K562 (cell line): ENCODE data around the gene SPNS2. TPM values are rescaled to one million over a fixed set of nuclear protein-coding genes. Genes with fewer than 3 reads are reported as not detected.

Experiments used
- ATAC-seq: fragments of 200-7000 bp; cut with Tn5 transposase; 3 replicates; pipeline ENCODE4 v1.9.1; 2020; ENCODE audit warnings: moderate library complexity
- BruUV-seq: library from RNA; stranded (reverse); fragments of 400-500 nt; replicated peaks from 2 replicates; lab custom pipeline; 2021; lab: Mats Ljungman, UMichigan
- CTCF ChIA-PET: fragments of 300-600 bp; formaldehyde crosslinking; extraction: SDS; loops from one replicate; lab custom pipeline; 2021; ENCODE audit warnings: low intra/inter-chr PET ratio; lab: Yijun Ruan, JAX
- POLR2A ChIA-PET: fragments of 300-600, 350-650 bp; sonication (Branson Sonifier 250); formaldehyde crosslinking; extraction: SDS; loops from one replicate; lab custom pipeline; 2021; ENCODE audit warnings: antibody characterized with exemption, inconsistent platforms; lab: Yijun Ruan, JAX
- DNase-seq, 4 experiments: peaks; one replicate each; pipeline versions ENCODE4 v3.0.0 to v3.0.0-alpha.2; 2011 to 2018; ENCODE audit warnings: low spot score in 3 of 4, mixed read lengths in 3 of 4; ENCODE audit errors: extremely low read depth in 1 of 4
- FAIRE-seq: peaks from 2 replicates; lab custom pipeline; 2011; peaks lifted over from hg19 to GRCh38; lab: Jason Lieb, UNC
- H2AFZ ChIP-seq: 2 replicates; pipeline ENCODE4 v1.6.0; 2011; ENCODE audit warnings: low read depth, low read length, control low read depth, inconsistent platforms
- H3K27ac ChIP-seq: fragments of 200-600 bp; 3 replicates; pipeline ENCODE4 v1.8.0; 2011; ENCODE audit warnings: low read depth, mild to moderate bottlenecking, control low read depth, inconsistent platforms, low read length, moderate library complexity, mixed read lengths; ENCODE audit errors: extremely low read depth
- H3K27me3 ChIP-seq, 2 experiments: fragments of 300-600 bp in 1 of 2; 2 replicates in 1 of 2; 3 replicates in 1 of 2; pipeline versions ENCODE4 v1.6.0 to v1.8.0; 2011; ENCODE audit warnings: inconsistent platforms in 2 of 2, low read length in 2 of 2, mild to moderate bottlenecking in 1 of 2, mixed read lengths in 1 of 2, moderate library complexity in 1 of 2; ENCODE audit not compliant: control insufficient read depth in 2 of 2, insufficient read depth in 2 of 2
- H3K36me3 ChIP-seq: fragments of 300-600 bp; 3 replicates; pipeline ENCODE4 v1.8.0; 2011; ENCODE audit warnings: mild to moderate bottlenecking, low read length, inconsistent platforms; ENCODE audit not compliant: control insufficient read depth, insufficient read depth
- H3K4me1 ChIP-seq, 2 experiments: fragments of 200-600 bp in 1 of 2; replicated peaks in 1 of 2; 2 replicates in 1 of 2; 3 replicates in 1 of 2; pipeline versions ENCODE4 v1.5.1 to v1.8.0; 2011; ENCODE audit warnings: inconsistent platforms in 2 of 2, low read length in 2 of 2, mild to moderate bottlenecking in 1 of 2, mixed read lengths in 1 of 2, moderate library complexity in 1 of 2; ENCODE audit not compliant: control insufficient read depth in 2 of 2, insufficient read depth in 2 of 2
- H3K4me2 ChIP-seq: 2 replicates; pipeline ENCODE4 v1.6.1; 2011; ENCODE audit warnings: low read length, control low read depth, inconsistent platforms, mixed read lengths; ENCODE audit not compliant: insufficient read depth
- H3K4me3 ChIP-seq: fragments of 200-600 bp; sonication (generic), shearing (Covaris generic); 2 replicates; pipeline ENCODE4 v1.5.1; 2016; ENCODE audit warnings: control low read depth, inconsistent platforms
- H3K79me2 ChIP-seq: fragments of 200-600 bp; 3 replicates; pipeline ENCODE4 v1.8.0; 2011; ENCODE audit warnings: low read length, inconsistent platforms; ENCODE audit not compliant: control insufficient read depth, insufficient read depth
- H3K9ac ChIP-seq, 2 experiments: 2 replicates each; pipeline versions ENCODE4 v1.6.0 to v1.6.1; 2011; ENCODE audit warnings: low read depth in 2 of 2, low read length in 2 of 2, control low read depth in 1 of 2, inconsistent platforms in 1 of 2, mild to moderate bottlenecking in 1 of 2, mixed read lengths in 1 of 2; ENCODE audit not compliant: insufficient read depth in 1 of 2
- H3K9me1 ChIP-seq: one replicate; pipeline ENCODE4 v1.6.0; 2011; ENCODE audit warnings: inconsistent platforms, mild to moderate bottlenecking, low read length, moderate library complexity; ENCODE audit not compliant: control insufficient read depth, insufficient read depth
- H3K9me3 ChIP-seq: replicated peaks from 2 replicates; pipeline ENCODE4 v1.5.1; 2011; ENCODE audit warnings: low read depth, low read length, inconsistent platforms; ENCODE audit not compliant: control insufficient read depth, insufficient read depth
- H4K20me1 ChIP-seq: replicated peaks from 2 replicates; pipeline ENCODE4 v1.6.1; 2011; ENCODE audit warnings: low read length, inconsistent platforms, mixed read lengths; ENCODE audit not compliant: control insufficient read depth, insufficient read depth
- JUNB ChIP-seq: fragments of 450-650 bp; formaldehyde crosslinking; conservative IDR thresholded peaks from 2 replicates; pipeline ENCODE4 v1.4.0; 2020; ENCODE audit warnings: mild to moderate bottlenecking
- NUFIP1 ChIP-seq: fragments of 450-650 bp; IDR thresholded peaks from 2 replicates; pipeline ENCODE4 v1.6.1; 2018; ENCODE audit not compliant: partially characterized antibody
- POLR2A ChIP-seq: fragments of 450-650 bp; conservative IDR thresholded peaks from 2 replicates; pipeline ENCODE4 v1.6.1; 2016
- SMAD4 ChIP-seq: fragments of 250-450 bp; sonication (Bioruptor Pico); conservative IDR thresholded peaks from 2 replicates; pipeline ENCODE4 v1.8.0; 2021; ENCODE audit warnings: inconsistent platforms, mild to moderate bottlenecking, moderate library complexity
- SMARCA4 ChIP-seq: fragments of 450-650 bp; IDR thresholded peaks from 2 replicates; pipeline ENCODE4 v1.6.1; 2016
- SRSF9 ChIP-seq: fragments of 200-400 bp; formaldehyde crosslinking; IDR thresholded peaks from 2 replicates; pipeline ENCODE4 v1.6.1; 2017; ENCODE audit warnings: low read depth, low read length, borderline replicate concordance
- STAG1 ChIP-seq: sonication (generic); formaldehyde crosslinking; IDR thresholded peaks from 2 replicates; pipeline ENCODE4 v1.5.0; 2020; ENCODE audit warnings: missing genetic modification reagents, borderline replicate concordance
- TEAD1 ChIP-seq, 2 experiments: fragments of 450-650 bp in 1 of 2; sonication (generic) in 1 of 2; formaldehyde crosslinking; IDR thresholded peaks; 2 replicates each; pipeline versions ENCODE4 v1.4.0 to v1.8.0; 2020 to 2022; ENCODE audit warnings: mild to moderate bottlenecking in 2 of 2, missing genetic modification reagents in 1 of 2
- TOE1 ChIP-seq, 2 experiments: fragments of 450-650 bp in 1 of 2; sonication (generic) in 1 of 2; formaldehyde crosslinking in 1 of 2; IDR thresholded peaks; 2 replicates each; pipeline versions ENCODE4 v1.7.1 to v1.8.0; 2016 to 2022; ENCODE audit warnings: borderline replicate concordance in 2 of 2, mild to moderate bottlenecking in 2 of 2, antibody characterized with exemption in 1 of 2, inconsistent platforms in 1 of 2, low read depth in 1 of 2, missing genetic modification reagents in 1 of 2, moderate library complexity in 1 of 2
- WGBS: fragments of 100-300 bp; shearing (Covaris generic); methylation state at CpG from one replicate; pipeline ENCODE4 v1.1.6; 2016; ENCODE audit warnings: low coverage, mixed read lengths; ENCODE audit not compliant: insufficient coverage; ENCODE audit errors: missing lambda C conversion rate; 5-methylcytosine and 5-hydroxymethylcytosine counted together
- in situ Hi-C: fragments of 300-500 bp; cut with MboI; formaldehyde crosslinking; loops from 4 replicates; pipeline ENCODE4 v1.15.0; 2018; ENCODE audit warnings: inconsistent platforms, mixed read lengths
- intact Hi-C: fragments of 100-400 bp; cut with micrococcal nuclease; formaldehyde crosslinking; loops from 2 replicates; pipeline ENCODE4 v1.14.2; 2022
- polyA plus RNA-seq, 8 experiments: library from polyadenylated mRNA; depleted of rRNA in 4 of 8; stranded (reverse) in 5 of 8; unstranded in 3 of 8; fragments of >200 nt; fragmentation: Nextera tagmentation in 2 of 8; fragmentation: Illumina TruSeq in 1 of 8; extraction: Ambion mirVana in 2 of 8; extraction: Trizol in 1 of 8; gene quantifications; 2 replicates each; pipeline versions ENCODE4 v1.2.1 to v1.2.3, GENCODE V29; 2011 to 2014; ENCODE audit warnings: inconsistent platforms in 1 of 8, missing spikeins in 1 of 8
- total RNA-seq, 7 experiments: library from RNA; depleted of rRNA in 6 of 7; stranded (reverse); fragments of >200 nt in 6 of 7; fragmentation: Illumina TruSeq in 2 of 7; extraction: Trizol in 2 of 7; gene quantifications; 2 replicates each; pipeline versions ENCODE4 v1.2.1 to v1.2.3, GENCODE V29; 2011 to 2021; ENCODE audit warnings: low replicate concordance in 1 of 7
- TF ChIP-seq, protein P1 (sequence below): fragments of 250-450 bp; sonication (Bioruptor Pico); IDR thresholded peaks from 2 replicates; pipeline ENCODE4 v1.8.0; 2021; ENCODE audit warnings: moderate library complexity, mild to moderate bottlenecking, inconsistent platforms

The SPNS2 gene
- total and polyA plus RNA-seq, 9 of the 15 experiments (the other 6 are each of a cell fraction or from before 2014, with no cell fraction given), result 0.06 TPM; not detected in 8

DNA sequence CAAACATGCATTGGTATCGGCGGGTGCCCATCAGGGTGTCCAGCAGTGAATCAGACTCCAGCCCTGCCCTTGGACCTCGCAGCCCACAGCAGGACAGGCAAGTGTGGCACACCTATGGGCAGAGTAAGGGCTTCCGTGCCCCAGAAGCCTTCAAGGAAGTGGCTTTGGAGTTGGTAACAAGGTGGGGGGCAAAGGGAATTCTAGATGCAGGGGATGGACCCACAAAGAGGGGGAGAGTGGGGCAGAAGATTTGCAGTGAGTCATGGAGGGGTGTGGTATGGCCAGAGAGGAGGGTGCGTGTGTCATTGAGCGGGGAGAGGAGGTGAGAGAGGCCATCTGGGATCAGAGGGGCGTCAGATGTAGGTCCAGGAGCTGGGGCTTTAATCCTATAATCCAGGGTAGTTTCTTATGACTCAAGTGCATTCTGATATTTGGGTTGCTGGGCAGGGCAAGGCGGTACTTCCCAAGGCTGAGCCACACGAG, 8.5 kb upstream of the SPNS2 start:
- Histone ChIP-seq H4K20me1 (peaks cover 5% of the 10 kb centered on the region), H3K9me1 (no peaks in the 10 kb centered on the region), H3K9me3 (no peaks in the 10 kb centered on the region), H3K36me3 (no peaks in the 10 kb centered on the region), H3K9ac (no peak overlapping the region), H3K27me3 (peaks cover 5 to 51% of the 10 kb centered on the region in 2 experiments; a peak in 4 of 5 replicates), H2AFZ (no peak overlapping the region), H3K4me2 (no peak overlapping the region), H3K27ac (no peak overlapping the region), H3K4me1 (no peaks in the 10 kb centered on the region), H3K79me2 (no peaks in the 10 kb centered on the region), H3K4me3 (no peak overlapping the region)
- POLR2A ChIA-PET, result no interaction called here
- ATAC-seq, result no peak
- CTCF ChIA-PET, result no interaction called here
- DNase-seq, result no peak
- 2% methylated on average over 7 of the region's 9 CpGs for WGBS
- intact Hi-C loops, result no loop called here
- in situ Hi-C loops, result no loop called here
- FAIRE-seq, result no peak
- no TSS peak for BruUV-seq
- TF ChIP-seq POLR2A, result no peak
- no peak for TF ChIP-seq SMARCA4
- no peak for TF ChIP-seq SRSF9
- TF ChIP-seq SMAD4 (CRISPR knock-in tag), result no peak
- TF ChIP-seq STAG1 (CRISPR knock-in tag), result no peak
- TF ChIP-seq, all 486 proteins: peak for 0

DNA sequence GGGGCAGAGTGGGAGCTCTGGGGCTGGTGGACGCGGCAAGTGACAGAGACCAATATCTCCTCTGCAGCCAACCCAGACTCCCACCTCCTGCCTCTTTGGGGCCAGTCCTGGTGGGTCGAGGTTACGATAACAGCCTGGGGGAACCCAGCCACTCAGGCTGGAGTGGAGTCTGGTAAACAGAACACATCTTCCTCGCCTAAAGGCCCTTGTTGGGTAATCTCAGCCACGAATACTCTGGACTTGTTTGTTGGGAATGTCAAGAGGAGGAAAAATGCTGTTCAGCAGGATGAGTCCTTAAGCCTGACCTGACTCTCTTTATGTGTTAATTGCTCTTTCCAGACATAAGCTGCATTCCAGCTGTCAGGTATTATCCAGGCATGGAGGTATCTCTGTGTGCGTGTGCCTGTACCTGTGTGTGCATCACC, 8.0 kb upstream of the SPNS2 start:
- CTCF ChIA-PET, result no interaction called here
- no peaks in the 10 kb centered on the region for H3K4me1 ChIP-seq
- TF ChIP-seq NUFIP1 (no peak), TOE1 (IDR thresholded peaks at IDR 0.05; ENCODE audit: borderline replicate concordance) (no peak), TOE1 (CRISPR knock-in tag; IDR thresholded peaks at IDR 0.05; ENCODE audit: borderline replicate concordance, low read depth) (no peak), TEAD1 (CRISPR knock-in tag; IDR thresholded peaks at IDR 0.05) (no peak), JUNB (CRISPR knock-in tag) (no peak)
- TF ChIP-seq, protein P1, sequence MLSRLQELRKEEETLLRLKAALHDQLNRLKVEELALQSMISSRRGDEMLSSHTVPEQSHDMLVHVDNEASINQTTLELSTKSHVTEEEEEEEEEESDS (CRISPR knock-in tag), result no peak
- TF ChIP-seq, all 486 proteins: peak for 0
- FAIRE-seq (no peak), DNase-seq (no peak), ATAC-seq (no peak)
- intact Hi-C loops, result no loop called here
- Histone ChIP-seq H3K27ac (no peak overlapping the region), H3K27me3 (peaks cover 5 to 51% of the 10 kb centered on the region in 2 experiments; a peak in 4 of 5 replicates), H3K79me2 (no peaks in the 10 kb centered on the region), H3K9me1 (no peaks in the 10 kb centered on the region), H4K20me1 (peaks cover 5% of the 10 kb centered on the region), H2AFZ (no peak overlapping the region), H3K9me3 (no peaks in the 10 kb centered on the region), H3K4me3 (no peak overlapping the region), H3K4me2 (no peak overlapping the region), H3K36me3 (no peaks in the 10 kb centered on the region), H3K9ac (no peak overlapping the region)
- 0% methylated on average over 5 of the region's 7 CpGs for WGBS
- BruUV-seq, result no TSS peak
- POLR2A ChIA-PET, result no interaction called here
- in situ Hi-C loops, result no loop called here
